Fibroblast of the aortic adventitia (primary cell): ENCODE data around the gene BRD7. TPM values are rescaled to one million over a fixed set of nuclear protein-coding genes. Genes with fewer than 3 reads are reported as not detected.

Source experiments
- DNase-seq: peaks from one replicate; pipeline ENCODE4 v3.0.0-alpha.2; 2010; ENCODE audit warnings: low read depth
- H3K4me3 ChIP-seq: 2 replicates; pipeline ENCODE4 v1.5.1; 2011; ENCODE audit warnings: low read depth, mild to moderate bottlenecking, control low read depth, low read length, moderate library complexity
- total RNA-seq: library from RNA; depleted of rRNA; stranded (reverse); fragments of >200 nt; gene quantifications from 2 replicates; pipeline ENCODE4 v1.2.3, GENCODE V29; 2012; ENCODE audit warnings: low replicate concordance
- TF ChIP-seq, protein P1 (sequence below): IDR thresholded peaks from 2 replicates; pipeline ENCODE4 v1.5.1; 2011; ENCODE audit warnings: mild to moderate bottlenecking, low read length, control low read depth, inconsistent platforms; ENCODE audit not compliant: insufficient read depth

The BRD7 gene
- total RNA-seq, 1 donor: 34.0 TPM

DNA sequence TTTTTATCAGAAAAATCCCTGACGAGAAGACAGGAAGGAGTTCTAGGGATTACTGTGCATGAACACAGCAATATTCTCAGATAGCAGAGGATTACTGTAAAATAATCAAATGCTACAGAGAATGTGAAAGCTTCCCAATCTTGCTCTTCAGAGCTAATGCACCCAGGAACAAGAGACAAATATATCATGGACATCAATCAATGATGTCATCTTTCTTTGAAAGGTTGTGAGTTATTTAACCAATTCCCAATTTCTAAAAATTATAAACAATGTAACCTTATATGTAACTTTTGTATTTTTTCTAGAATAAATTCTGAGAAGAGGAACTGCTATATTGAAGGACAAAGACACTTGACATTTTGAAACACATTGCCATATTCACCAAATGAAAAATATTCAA is 46.5 kb downstream of the BRD7 start:
- TF ChIP-seq, protein P1, sequence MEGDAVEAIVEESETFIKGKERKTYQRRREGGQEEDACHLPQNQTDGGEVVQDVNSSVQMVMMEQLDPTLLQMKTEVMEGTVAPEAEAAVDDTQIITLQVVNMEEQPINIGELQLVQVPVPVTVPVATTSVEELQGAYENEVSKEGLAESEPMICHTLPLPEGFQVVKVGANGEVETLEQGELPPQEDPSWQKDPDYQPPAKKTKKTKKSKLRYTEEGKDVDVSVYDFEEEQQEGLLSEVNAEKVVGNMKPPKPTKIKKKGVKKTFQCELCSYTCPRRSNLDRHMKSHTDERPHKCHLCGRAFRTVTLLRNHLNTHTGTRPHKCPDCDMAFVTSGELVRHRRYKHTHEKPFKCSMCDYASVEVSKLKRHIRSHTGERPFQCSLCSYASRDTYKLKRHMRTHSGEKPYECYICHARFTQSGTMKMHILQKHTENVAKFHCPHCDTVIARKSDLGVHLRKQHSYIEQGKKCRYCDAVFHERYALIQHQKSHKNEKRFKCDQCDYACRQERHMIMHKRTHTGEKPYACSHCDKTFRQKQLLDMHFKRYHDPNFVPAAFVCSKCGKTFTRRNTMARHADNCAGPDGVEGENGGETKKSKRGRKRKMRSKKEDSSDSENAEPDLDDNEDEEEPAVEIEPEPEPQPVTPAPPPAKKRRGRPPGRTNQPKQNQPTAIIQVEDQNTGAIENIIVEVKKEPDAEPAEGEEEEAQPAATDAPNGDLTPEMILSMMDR: no peak
- no peak for DNase-seq
- no peak overlapping the region for H3K4me3 ChIP-seq

DNA sequence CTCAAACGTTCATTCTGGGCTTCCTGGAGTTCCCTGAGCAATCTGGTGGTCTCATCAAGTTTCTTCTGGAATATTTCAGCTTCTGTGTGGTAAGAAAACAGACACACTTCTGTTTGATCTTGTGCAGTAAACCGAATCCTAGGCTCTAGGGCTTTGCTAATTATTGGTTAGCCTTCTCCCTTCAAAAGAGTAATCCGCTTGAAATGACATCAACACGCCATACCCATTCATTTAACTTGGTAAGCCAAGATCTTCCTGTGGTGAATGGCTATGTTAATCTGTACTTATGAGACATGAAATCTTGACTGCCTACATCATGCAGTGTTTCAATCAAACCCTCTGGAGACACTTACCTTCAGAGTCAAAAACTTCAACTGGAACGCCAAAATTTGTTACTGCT is 48.5 kb downstream of the BRD7 start:
- no peak for DNase-seq
- TF ChIP-seq, protein P1: no peak
- H3K4me3 ChIP-seq: no peak overlapping the region

DNA sequence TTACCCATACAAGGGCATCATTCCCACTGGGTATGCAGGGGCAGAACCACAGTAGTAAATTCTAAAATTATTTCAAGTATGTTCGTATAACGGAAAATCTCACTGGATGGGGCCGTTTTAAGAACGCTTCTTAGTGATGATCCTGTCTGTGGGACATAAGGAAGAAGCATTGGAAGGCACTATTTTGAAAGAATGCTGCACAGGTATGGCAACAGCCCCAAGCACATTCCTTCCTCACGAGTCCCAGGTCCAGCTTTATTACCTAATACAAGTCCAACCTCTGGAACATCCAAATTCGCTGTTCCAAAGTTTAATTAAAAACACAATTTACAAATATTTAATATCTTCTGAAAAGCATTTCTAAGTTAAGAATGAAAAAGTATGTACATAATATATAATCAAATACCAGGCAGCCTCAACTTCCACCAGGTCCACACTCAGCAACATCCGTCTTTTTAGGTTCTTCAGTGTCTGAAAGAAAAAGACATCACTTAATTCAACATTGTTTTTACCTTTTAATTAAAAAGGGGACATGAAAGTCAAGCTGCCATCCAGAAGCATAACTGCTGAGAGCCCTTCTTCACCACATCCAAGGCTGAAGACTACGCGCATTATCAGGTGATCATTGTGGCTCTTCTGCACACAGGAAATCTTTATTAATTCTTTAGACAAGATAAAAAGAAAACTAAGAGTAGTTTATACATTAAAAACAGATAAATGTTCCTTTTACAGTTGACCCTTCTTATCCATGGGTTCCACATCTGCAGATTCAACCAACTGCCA is 49.8 kb downstream of the BRD7 start:
- no peak for DNase-seq
- H3K4me3 ChIP-seq: no peak overlapping the region
- TF ChIP-seq, protein P1: no peak

DNA sequence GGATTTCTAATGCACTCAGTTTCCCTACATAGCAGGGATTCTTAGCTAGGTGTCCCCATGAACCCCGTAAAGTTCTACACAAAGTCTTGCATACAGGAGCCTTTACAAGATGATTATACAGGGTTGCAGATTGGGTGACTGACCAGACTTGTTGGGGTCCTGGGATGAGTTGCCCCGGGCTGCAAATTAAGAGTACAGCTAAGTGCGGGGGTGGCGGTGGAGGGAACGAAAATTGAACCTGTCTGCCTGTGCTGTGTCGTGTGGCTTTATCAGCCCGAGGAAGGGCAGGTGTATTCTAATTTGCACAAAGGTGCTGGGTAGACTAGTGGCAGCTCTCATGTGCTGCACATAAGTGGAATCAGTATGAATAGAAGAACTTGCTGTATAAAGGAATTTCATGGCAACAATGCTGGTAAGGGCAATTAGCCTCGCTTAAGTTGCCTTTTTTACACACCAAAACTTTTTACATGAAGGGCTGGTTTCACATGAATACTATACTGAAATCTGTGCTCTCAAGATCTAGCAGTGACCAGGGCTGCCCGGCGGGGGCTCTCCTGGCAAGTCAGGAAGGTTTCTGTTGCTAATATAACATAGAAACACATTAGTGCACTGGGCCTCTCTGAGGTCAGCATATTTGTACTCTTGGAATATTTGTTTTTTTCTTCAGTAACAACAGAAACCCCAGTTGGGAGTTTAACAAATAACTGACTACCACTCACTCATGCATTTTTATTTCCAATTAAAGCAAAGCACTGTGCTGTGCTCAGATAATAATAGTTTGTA is 51.7 kb downstream of the BRD7 start:
- TF ChIP-seq, protein P1: no peak
- no peak overlapping the region for H3K4me3 ChIP-seq
- DNase-seq: no peak

DNA sequence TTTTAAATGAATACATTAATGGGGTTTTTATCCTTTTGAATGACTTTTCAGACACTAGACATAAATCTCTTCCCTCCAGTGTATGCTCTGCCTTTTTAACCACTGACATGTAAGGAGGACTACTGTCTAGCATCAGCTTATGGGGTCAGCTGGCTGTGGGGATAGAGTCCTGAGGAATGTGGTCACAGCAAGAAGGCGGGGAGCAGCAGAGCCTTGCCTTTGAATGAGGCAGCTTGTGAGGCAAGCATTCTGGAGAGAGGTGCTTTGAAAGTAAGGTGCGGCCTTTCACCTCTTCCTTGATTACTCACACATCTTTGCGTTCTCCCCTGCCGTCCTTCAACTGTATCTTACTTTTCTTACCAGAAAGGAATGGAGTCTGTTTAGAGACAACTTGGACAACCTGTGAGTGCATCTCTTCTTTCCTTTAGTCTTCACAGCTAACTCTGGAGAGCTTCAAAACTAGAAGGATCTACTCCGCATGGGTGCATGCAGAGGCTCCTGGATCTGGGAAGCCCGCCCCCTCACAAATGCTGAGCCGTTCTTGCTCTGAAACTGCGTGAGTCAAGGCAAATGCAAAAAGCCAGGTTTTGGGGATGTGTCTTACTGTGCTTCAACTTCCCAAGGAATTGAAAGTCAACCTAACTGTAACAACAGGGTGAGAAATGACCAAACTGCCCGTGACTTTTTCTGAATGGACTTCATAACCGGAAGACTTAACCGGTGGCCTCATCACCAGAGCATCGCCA is 52.5 kb downstream of the BRD7 start:
- TF ChIP-seq, protein P1: no peak
- H3K4me3 ChIP-seq: no peak overlapping the region
- DNase-seq: no peak

DNA sequence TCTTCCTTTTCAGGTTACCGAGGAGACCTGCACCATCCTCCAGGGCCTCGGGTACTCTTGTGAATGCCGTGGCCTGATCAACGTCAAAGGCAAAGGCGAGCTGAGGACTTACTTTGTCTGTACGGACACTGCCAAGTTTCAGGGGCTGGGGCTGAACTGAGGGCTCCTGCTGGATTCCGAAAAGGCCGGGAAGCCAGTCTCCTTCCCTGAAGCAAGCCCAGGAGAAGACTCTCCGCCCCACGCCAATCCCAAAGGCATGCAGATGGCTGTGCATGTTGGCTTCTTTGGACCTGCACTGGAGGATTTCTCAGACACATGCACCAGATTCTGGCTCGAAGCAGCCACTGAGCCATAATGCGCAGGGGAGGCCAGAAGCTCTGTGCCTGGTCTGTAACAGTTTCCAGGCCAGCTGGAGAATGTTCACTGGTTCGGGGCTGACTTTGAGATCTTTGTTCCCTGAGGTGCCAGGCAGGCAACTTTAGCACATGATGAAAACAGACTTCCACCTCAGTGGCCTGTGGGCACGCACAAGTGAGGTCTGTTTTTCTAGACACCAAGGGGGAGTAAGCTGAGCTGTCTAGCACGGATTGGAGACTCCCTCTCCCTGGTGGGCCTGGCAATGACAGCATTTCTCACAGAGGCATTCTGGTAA is 53.3 kb downstream of the BRD7 start:
- TF ChIP-seq, protein P1: no peak
- H3K4me3 ChIP-seq: no peak overlapping the region
- peak; percentile 9 for DNase-seq
